A673 (cell line): ENCODE data around the gene TOMM7.

Experiments used
- EZH2 ChIP-seq: fragments of 200-600 bp; sonication (generic); IDR thresholded peaks from 2 replicates; pipeline ENCODE4 v1.6.1; 2017; ENCODE audit warnings: borderline replicate concordance, low read depth, mild to moderate bottlenecking, mixed read lengths, antibody characterized with exemption, low read length; ENCODE audit not compliant: poor library complexity, severe bottlenecking
- TF ChIP-seq, protein P1 (sequence below): fragments of 300-800, 200-600 bp; sonication (generic); conservative IDR thresholded peaks from 2 replicates; pipeline ENCODE4 v1.5.1; 2017; ENCODE audit warnings: low read depth, mild to moderate bottlenecking, antibody characterized with exemption, low read length, moderate library complexity, mixed read lengths

DNA sequence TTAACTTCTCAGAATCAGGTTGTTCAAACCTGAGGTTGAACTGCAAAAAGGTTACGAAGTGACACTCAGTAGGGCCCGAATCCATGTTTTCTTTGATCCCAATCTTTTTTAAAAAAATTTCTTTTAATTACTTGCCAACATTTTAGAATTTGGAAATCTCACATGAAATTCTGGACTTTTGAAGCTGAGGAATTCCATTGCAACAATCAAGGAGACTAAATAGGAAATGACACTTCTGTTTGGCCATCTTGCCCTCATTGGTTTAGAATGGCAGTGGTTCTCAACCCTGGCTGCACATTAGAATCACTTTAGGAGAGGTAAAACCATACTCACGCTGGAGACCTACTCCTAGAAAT, 471 bp upstream of the TOMM7 start:
- TF ChIP-seq, protein P1, sequence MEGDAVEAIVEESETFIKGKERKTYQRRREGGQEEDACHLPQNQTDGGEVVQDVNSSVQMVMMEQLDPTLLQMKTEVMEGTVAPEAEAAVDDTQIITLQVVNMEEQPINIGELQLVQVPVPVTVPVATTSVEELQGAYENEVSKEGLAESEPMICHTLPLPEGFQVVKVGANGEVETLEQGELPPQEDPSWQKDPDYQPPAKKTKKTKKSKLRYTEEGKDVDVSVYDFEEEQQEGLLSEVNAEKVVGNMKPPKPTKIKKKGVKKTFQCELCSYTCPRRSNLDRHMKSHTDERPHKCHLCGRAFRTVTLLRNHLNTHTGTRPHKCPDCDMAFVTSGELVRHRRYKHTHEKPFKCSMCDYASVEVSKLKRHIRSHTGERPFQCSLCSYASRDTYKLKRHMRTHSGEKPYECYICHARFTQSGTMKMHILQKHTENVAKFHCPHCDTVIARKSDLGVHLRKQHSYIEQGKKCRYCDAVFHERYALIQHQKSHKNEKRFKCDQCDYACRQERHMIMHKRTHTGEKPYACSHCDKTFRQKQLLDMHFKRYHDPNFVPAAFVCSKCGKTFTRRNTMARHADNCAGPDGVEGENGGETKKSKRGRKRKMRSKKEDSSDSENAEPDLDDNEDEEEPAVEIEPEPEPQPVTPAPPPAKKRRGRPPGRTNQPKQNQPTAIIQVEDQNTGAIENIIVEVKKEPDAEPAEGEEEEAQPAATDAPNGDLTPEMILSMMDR = no peak
- TF ChIP-seq EZH2 = no peak
